ENCODE measurements around the gene DYNC1LI1. TPM values are rescaled to one million over a fixed set of nuclear protein-coding genes. Genes with fewer than 3 reads are reported as not detected.

DYNC1LI1 gene
- total RNA-seq, 4 donors from 2014 or later = 63.7 to 86.0 (median 69.7) TPM

DNA sequence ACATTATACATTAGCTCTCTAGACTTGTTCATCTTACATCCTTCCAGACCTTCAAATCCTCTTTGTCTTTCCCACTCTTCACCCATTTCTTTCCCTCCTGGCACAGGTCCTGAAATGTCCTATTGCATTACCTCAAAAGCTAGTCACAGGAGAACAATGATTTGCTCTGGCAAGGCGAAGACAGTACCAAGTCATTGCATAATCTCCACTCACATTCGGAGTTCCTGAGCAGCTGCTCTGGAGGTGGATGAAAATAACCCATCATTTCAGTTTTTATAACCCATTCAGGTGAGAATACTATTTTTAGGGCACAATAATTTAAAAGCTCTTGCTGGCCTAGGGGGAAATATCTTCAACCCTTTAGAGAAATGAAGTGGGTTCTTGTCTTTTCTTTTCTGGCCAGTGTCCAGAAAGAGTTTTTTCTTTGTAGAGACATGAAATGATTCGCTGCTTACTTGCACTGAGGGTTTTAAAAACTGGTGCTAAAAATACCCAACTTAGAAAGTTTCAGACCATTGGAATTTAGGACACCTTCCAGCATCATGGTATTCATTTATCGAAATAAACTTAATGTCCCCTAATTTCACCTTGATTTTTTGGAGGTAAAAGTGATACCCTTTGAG lies 23.4 kb upstream of the DYNC1LI1 start:
- Histone ChIP-seq H3K27ac (no peak overlapping the region), H3K27me3 (no peaks in the 10 kb centered on the region), H3K36me3 (no peaks in the 10 kb centered on the region), H3K9me3 (no peaks in the 10 kb centered on the region), H3K4me1 (no peaks in the 10 kb centered on the region), H3K4me3 (no peak overlapping the region)
- 40% methylated on average over 4 of the region's 4 CpGs for WGBS
- TF ChIP-seq POLR2A (IDR thresholded peaks at IDR 0.05) = no peak
- TF ChIP-seq, protein P1, sequence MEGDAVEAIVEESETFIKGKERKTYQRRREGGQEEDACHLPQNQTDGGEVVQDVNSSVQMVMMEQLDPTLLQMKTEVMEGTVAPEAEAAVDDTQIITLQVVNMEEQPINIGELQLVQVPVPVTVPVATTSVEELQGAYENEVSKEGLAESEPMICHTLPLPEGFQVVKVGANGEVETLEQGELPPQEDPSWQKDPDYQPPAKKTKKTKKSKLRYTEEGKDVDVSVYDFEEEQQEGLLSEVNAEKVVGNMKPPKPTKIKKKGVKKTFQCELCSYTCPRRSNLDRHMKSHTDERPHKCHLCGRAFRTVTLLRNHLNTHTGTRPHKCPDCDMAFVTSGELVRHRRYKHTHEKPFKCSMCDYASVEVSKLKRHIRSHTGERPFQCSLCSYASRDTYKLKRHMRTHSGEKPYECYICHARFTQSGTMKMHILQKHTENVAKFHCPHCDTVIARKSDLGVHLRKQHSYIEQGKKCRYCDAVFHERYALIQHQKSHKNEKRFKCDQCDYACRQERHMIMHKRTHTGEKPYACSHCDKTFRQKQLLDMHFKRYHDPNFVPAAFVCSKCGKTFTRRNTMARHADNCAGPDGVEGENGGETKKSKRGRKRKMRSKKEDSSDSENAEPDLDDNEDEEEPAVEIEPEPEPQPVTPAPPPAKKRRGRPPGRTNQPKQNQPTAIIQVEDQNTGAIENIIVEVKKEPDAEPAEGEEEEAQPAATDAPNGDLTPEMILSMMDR (IDR thresholded peaks at IDR 0.05) = no peak
- no peak for TF ChIP-seq POLR2AphosphoS5 (IDR thresholded peaks at IDR 0.05)
- TF ChIP-seq EP300 (IDR thresholded peaks at IDR 0.05) = no peak
- no peak for DNase-seq (ENCODE audit: low spot score in 2 of 2)

- no peak overlapping the region for H3K4me3 ChIP-seq
- no peaks in the 10 kb centered on the region for H3K4me1 ChIP-seq
- DNase-seq (ENCODE audit: low spot score in 2 of 2) = no peak
- TF ChIP-seq, protein P1 (IDR thresholded peaks at IDR 0.05) = no peak
- no peak for TF ChIP-seq POLR2AphosphoS5 (IDR thresholded peaks at IDR 0.05)
- TF ChIP-seq POLR2A (IDR thresholded peaks at IDR 0.05) = no peak
- no peak for TF ChIP-seq EP300 (IDR thresholded peaks at IDR 0.05)
- no peaks in the 10 kb centered on the region for H3K9me3 ChIP-seq
- no peaks in the 10 kb centered on the region for H3K36me3 ChIP-seq
- no peaks in the 10 kb centered on the region for H3K27me3 ChIP-seq
- WGBS = 80% methylated on average over 28 of the region's 28 CpGs
- H3K27ac ChIP-seq = no peak overlapping the region
Measured at GRCh38 chr3:32592696-32593353, 22.2 kb upstream of the DYNC1LI1 start.

- no peak for DNase-seq (ENCODE audit: low spot score in 2 of 2)
- WGBS = 84% methylated on average over 2 of the region's 2 CpGs
- Histone ChIP-seq H3K27ac (no peak overlapping the region), H3K4me3 (no peak overlapping the region), H3K27me3 (no peaks in the 10 kb centered on the region), H3K4me1 (no peaks in the 10 kb centered on the region), H3K9me3 (no peaks in the 10 kb centered on the region), H3K36me3 (no peaks in the 10 kb centered on the region)
- TF ChIP-seq EP300 (IDR thresholded peaks at IDR 0.05) (no peak), POLR2AphosphoS5 (IDR thresholded peaks at IDR 0.05) (no peak), POLR2A (IDR thresholded peaks at IDR 0.05) (no peak)
- TF ChIP-seq, protein P1 (IDR thresholded peaks at IDR 0.05) = no peak
Measured at GRCh38 chr3:32592011-32592410, 21.4 kb upstream of the DYNC1LI1 start.

GRCh38 chr3:32591186-32591585 lies 20.5 kb upstream of the DYNC1LI1 start:
- Histone ChIP-seq H3K27ac (no peak overlapping the region), H3K27me3 (no peaks in the 10 kb centered on the region), H3K9me3 (no peaks in the 10 kb centered on the region), H3K4me3 (no peak overlapping the region), H3K4me1 (no peaks in the 10 kb centered on the region), H3K36me3 (no peaks in the 10 kb centered on the region)
- TF ChIP-seq POLR2A (IDR thresholded peaks at IDR 0.05) = no peak
- no peak for TF ChIP-seq POLR2AphosphoS5 (IDR thresholded peaks at IDR 0.05)
- TF ChIP-seq, protein P1 (IDR thresholded peaks at IDR 0.05) = no peak
- no peak for TF ChIP-seq EP300 (IDR thresholded peaks at IDR 0.05)
- WGBS = 99% methylated on average over 4 of the region's 4 CpGs
- DNase-seq (ENCODE audit: low spot score in 2 of 2) = no peak

DNA sequence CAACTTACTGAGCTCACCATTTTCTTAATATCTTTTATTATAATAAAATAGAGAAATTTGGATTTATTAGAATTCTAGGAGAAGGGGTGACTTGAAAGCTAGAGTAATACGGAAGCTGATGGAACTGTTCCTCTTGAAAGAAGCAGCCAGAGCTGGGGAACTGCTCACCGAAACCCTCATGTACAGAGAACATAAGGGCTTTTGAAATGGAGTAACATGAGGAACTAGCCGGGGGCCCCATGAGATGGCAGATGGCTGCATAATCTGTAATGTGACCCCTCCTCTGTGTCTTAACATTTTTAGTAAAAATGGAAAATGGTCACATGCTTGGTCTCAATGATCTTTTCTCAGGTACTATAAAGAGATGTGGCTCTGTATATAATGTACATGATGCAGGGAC lies 15.7 kb upstream of the DYNC1LI1 start:
- WGBS = 93% methylated on average over 3 of the region's 3 CpGs
- Histone ChIP-seq H3K9me3 (no peaks in the 10 kb centered on the region), H3K4me3 (no peak overlapping the region), H3K27me3 (no peaks in the 10 kb centered on the region), H3K4me1 (no peaks in the 10 kb centered on the region), H3K36me3 (no peaks in the 10 kb centered on the region), H3K27ac (no peak overlapping the region)
- TF ChIP-seq POLR2A (IDR thresholded peaks at IDR 0.05) (no peak), EP300 (IDR thresholded peaks at IDR 0.05) (no peak), POLR2AphosphoS5 (IDR thresholded peaks at IDR 0.05) (no peak)
- TF ChIP-seq, protein P1 (IDR thresholded peaks at IDR 0.05) = no peak
- DNase-seq (ENCODE audit: low spot score in 2 of 2) = no peak
